Activated CD4-positive, alpha-beta T cell treated with anti-CD3 and anti-CD28 coated beads, Interleukin-2, amount 50 U/mL, for 1 hour (primary cell): ENCODE results near the gene RAD51B.

ENCODE experiments used
- DNase-seq: peaks from one replicate; pipeline ENCODE4 v3.0.0-alpha.2; 2020

RAD51B gene

DNA sequence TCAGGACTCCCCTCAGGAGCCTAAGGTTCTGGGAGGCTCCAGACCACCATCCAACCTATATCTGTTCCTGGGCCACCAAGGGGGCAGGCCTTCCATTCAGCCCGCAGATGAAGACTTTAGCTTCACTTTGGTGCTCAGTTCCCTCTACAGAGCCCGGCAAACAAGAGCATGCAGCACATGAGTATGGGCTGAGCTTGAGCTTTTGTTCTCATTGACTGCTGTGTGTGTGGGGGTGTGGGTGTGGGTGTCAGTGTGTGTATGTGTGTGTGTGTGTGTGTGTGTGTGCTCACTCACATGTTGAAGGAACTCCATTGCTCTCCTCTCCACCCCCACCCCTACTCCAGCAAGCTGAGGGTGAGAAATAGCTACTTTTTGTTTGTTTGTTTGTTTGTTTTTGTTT is 754.1 kb downstream of the RAD51B start:
- no peak for DNase-seq

DNA sequence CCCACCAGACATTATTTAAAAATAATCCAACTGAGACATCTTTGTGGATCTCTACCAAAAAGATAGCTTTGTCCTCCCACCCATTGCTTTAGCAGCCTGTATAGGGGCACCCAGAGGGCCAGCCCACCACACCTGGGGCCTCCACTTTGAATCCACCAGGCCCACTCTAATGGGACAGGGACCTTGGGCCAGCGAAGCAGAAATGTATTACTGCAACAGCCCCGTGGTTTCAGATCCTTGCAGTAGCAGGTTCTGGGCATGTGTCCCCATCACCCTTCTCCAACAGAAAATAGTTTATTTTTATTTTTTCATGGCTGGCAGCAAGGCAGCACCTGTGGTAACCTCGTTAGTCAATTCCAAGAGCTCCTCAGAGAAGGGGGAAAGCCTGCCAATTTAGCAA is 754.9 kb downstream of the RAD51B start:
- no peak for DNase-seq

DNA sequence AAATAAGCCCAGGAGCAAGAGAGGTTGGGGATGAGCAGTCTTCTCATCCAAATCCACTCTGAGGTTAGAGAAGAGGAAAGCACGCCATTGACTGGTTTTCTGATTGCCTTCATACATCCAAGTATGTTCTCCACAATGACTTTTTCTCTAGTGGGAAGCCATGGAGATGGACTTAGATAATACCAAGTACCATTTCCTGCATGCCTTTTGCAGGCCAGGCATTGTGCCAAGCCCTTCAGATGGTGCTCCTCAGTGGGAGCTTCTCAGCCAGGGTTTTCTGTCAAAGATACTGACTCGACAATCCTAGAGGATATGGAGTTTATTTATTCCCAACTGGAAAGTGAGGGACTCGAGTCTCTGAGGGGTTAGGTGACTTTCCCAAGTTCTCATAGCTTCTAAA is 755.3 kb downstream of the RAD51B start:
- DNase-seq, result no peak

DNA sequence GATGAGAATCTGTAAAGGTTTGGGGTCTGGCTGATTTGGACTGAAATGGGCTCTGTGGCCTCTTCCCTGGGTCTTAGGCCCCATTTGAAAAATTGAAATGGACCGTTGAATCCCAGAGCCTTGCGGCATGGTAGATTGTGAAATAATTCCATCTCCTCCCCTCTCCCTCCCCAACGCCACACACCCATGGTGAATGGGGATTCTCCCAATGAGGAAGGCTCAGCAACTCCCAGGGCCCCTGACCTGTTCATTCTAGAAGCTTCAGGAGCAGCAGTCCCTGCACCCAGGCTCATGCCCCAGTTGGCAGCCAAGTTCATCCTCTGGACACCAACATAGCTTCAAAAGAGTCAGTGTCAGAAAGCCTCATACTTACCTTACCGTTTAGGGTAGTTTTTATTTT is 755.8 kb downstream of the RAD51B start:
- DNase-seq, result no peak

DNA sequence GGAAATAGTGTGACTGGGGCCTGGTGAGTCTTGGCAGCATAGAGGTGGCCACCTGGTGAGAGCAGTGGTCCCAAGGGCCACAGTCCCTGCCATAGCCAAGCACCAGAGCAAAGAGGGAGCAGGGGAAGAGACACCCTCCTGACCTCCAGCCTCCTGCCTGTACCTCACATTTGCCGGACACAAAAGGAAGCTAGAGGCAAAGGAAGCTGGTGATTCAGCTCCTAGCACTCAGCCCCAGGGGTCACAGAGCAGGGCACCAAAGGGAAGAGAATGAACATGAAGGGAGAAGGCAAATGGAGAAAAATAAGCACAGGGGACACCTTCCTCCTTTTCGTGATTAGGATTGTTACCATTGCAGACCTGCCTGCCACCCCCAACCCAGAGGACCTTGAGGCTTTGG is 756.5 kb downstream of the RAD51B start:
- DNase-seq, result no peak

DNA sequence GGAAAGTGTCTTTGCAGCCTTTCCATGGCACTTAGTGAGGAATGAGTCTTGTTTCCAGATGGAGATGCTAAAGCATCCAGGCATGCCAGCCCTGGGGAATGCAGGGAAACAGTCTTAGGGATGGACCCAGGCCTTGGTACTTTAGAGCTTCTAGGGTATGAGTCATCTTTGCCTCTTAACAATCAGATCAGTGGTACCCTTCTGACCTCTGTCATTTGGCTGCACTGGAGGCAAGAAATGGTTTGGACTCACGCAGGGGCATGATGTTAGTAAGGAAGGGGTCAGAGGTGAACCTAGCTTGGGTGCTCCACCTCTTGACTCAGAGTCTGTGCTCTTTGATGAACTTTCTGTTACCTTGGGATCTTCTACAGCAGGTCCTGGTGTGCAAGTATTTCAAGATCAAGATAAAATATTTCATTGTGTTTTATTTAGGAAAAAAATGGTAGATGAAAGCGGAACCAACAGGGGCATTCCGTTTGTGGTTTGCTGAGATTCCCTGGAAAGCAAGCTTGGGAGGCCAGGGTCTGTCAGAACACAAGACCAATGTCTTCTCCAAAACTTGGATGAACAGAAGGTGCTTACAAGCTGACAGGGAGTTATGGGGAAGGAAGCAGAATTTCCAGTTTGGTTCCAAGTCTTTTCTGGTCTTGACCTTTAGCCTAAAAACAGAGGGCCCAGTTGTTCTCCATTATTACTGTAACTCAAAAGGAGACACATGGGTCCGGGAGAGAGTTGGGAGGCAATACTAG is 757.1 kb downstream of the RAD51B start:
- no peak for DNase-seq

DNA sequence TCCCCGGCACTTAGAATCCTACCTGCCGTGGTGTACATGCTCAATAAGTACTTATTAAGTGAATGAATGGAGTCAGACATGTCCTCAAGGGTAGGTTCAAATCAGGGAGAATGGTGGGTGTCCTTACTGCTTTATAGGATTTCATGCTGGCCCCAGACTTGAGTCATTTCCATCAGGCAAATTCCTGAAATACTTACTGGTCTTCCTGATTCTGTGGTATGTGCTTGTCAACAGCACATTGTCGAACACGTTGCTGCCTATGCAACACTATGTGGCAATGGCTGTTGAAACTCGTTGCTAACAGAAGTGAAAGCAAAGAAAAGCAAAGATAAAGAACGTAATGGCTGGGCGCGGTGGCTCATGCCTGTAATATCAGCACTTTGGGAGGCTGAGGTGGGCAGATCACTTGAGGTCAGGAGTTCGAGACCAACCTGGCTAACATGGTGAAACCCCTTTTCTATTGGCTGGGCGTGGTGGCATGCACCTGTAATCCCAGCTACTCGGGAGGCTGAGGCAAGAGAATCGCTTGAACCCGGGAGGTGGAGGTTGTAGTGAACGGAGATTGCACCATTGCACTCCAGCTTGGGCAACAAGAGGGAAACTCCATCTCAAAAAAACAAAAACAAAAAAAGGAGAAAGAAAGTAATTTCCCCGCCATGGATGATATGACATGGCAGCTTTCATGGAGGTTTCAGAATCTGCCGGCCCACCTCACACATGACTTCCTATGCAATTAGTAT is 758.4 kb downstream of the RAD51B start:
- no peak for DNase-seq

DNA sequence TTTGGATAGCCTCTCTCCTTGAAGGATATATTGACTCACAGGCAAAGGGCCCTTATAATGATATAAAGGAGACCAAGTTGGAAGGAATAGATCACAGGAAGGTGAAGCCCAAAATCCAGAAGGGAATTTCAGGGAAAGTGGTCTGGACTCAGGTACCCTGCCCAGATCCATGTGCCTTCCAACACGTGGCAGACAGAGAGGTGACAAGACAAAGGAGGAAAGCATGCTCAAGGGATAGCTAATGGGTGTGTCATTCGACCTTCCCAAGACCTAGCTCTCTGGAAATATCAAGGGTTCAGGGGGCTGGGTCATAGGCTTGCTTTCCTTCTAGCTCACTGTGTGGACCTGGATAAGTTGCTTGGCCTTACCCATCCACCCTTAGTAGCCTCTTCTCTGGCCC is 759.0 kb downstream of the RAD51B start:
- DNase-seq, result no peak

DNA sequence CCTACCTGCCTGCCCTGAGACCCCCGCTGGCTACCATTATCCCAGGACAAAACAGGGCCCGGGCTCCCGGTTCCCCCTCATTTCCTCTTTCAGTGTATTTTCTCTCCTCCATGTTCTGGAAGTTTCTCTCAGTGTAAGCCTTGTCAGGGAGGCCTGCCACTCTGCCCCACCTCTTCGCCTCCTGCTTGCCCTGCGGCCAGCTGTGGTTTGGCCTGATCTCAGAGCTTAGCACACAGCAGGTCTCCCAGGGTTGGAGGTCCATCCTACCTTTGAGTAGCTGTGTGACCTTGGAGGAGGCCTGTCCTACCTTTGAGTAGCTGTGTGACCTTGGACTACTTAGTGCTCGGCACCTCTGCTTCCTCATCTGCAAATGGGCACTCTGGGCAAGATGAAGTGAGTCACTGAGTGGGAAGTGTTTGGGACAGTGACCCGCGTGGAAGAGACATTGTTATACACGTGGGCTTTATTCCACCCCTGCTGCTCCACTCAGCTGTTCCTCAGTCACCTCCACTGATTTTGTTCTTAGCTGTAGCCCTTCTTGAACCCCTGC is 760.6 kb downstream of the RAD51B start:
- DNase-seq, result no peak

DNA sequence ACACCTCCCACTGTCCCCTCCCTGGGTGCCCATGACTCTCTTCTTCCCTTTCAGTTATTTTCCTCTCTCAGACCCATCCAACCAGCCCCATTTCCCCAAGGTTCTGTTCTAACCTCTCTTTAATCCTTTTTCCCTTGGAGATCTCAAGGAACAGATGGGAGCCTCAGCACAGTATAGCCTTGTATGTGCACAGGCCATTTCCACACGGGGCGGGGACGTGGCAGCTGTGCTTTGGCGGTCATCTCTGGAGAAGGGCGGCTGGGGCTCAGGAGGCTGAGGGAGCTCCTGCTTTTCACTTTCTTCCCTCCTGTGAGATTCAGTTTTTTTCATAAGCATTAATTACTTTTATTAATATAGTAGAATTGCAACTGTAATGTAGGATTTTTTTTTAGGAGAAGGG is 761.1 kb downstream of the RAD51B start:
- no peak for DNase-seq

DNA sequence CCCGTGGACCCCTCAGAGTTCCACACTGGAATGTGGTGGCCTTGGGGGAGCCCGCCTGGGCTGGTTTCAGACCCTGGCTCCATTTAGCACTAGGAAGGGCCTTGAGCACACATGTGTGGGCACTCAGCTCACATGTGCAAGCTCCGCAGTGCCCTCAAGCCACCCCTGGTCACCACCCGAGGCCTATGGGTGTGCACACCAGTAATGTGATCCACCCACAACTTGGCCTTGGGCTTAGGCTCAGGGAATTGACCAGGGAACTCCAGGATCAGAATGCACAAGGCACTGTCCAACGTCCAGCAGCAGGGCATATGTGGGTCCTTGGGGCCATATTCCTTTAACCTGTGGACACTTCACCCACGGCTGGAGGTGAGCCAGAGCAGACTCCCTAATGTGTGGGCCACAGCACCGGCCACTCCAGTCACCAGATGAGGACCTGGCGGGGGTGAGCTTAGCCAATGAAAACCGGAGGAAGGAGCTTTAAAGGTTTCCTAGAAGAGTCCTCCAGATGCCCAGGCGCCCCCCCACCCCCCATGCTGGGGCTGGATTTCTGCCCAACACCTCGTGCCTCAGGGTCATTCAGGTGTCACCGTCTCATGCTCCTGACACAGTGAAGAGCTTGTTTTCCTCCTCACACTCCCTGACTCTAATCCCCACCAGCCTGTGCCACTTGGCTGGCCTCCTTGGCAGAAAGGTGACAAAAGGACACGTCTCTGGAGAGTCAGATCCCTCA is 764.1 kb downstream of the RAD51B start:
- DNase-seq, result no peak

DNA sequence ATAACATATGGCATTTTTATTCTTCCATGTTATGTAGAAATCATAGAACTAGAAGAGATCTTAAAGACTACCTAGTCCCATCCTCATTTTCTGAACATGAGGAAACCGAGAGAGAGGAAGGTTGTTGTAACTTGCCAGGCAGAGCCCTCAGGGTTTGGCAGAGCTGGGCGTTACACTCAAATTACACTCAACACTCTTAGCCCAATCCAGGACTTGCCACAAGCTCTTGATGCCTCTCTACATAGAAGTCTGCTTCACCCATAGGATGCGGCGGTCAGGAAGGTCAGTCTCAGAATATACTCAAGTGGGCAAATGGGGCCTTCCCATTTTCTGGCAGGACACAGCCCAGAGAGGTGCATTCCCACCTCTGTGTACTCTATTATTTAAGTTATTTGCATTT is 765.2 kb downstream of the RAD51B start:
- no peak for DNase-seq

DNA sequence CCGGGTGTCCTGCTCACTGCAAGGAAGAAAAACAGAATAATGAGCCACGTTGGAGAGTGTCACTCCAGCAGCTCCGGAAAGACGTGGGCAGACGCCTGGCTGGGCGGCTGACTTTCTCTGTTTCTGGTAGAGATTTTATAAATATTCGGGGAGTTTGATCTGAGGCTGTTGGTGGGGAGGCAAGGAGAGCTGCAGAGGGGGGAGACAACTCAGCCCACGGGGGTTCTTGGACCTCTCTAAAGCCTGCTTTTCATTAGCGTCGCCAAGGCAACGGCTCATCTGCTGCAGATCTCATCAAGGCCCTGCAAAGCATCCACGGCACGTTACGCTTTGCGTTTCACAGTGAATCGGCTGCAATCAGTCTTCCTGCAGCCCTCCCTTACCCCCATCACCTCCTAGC is 766.1 kb downstream of the RAD51B start:
- no peak for DNase-seq

DNA sequence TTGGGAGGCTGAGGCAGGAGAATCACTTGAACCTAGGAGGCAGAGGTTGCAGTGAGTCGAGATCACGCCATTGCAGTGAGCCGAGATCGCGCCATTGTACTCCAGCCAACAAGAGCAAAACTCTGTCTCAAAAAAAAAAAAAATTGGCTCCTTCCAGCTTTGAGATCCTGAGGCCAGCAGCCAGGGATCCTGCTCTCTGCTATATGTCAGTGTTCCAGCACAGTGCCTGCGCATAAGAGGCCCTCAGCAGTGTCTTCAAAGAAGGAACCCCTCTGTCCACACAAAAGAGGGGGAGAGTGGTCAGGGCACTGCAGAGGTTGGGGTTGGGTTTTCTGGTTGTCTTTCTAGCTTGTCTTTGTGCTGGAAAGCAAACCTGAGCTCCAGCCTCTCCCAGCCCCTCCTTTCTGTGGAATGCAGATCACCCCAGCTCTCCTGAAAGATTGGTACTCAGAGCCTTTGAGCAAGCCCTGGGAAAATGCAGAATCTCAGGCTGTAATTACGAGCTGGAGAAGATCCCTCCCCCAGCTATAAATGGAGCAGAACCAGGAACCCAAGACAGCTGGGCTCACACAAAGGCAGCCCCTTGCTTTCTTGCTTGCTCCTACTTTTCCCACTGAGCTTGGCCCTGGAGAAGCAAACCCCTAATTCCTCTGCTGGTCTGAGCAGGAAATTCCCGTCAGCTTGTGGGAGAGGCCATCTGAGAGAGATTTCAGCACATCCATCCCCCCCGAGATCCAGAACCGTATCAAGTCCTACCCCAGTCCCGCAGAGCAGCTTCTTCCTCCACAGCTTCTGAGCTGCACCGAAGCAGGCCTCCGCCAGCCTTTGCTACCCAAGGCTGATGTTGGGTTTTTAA is 767.5 kb downstream of the RAD51B start:
- DNase-seq, result no peak

DNA sequence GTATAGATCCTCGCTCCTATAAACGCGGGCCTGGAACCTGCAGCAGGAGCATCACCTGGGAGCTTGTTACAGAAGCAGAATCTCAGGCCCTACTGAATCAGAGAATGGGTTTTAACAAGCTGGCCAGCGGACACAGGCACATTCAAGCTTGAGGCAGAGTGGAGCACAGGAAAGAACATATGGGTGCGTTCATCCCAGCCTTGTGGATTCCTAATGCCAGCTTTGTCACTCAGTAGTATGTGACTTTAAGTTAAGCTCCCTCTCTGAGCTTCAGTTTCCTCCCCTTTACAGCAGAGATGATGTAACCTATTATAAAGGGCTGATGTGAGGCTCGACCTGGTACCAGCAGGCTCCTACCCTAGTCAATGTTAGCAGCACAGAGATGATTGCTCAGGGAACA is 768.4 kb downstream of the RAD51B start:
- no peak for DNase-seq

DNA sequence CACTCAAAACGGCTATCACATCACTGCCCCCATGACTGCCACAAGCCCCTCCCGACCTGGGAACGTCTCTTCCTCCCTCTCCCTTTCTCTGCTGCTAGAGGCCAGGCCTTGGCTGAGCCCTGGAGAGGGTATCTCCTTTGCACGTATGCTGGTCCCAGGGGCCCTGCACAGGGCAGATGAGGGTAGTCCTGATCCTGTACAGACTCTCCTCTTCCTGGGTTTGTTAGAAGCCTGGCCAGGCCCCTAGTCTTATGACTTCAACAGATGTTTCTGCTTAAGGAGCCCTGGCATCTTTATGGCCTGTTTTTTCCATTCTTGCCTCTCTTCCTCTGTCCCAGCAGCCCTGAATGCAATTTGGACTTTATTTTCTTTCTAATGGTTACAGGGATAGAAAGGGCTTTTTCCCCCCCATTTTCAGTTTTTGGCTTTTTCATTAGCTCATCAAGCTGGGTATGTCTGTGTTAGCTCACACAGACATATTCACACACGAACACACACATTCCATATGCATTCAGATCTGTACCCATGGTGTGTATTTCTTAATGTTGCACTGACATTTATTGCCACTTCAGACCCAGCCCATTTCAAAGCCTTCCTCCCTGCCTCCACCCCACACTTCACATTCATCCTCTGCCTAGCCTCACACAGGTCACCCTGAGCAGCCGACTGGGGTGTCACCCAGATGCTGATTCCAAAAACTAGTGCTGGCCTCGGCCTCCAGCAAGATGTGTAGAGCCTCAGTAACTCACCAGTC is 770.0 kb downstream of the RAD51B start:
- no peak for DNase-seq

DNA sequence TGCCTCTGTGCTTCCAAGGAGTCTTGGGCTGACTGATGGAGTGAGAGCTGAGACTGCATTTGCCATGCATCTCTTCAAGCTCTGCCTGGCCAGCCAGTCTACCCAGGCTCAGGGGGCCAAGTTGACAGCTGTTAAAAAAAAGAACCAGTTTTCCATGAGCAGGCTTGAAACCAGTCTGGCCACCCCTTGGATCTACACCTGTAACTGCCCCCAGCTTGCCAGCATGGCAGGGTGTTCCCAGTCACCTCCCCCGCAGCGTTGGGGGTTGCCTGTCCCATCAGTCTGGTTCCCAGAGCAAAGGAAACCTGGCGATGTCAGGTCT is 770.6 kb downstream of the RAD51B start:
- no peak for DNase-seq

DNA sequence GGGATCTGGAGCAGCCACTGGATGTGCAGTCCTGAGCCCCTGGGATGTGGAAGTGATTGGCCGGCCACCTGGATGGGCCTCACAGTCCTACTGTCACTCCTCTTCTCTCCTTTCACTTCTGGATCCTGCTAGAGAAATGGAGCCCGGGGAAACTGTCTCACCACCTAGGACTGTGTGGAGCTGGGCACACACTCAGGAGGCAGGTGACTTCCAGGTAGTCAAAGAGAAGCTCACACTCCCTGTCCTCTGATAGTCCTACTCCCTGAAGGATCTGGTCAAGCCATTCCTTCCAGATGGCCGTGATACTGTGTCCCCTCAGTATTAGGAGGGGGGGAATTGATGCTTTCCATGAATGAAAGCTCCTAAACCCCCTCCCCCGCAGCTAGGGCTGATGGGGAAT is 772.2 kb downstream of the RAD51B start:
- DNase-seq, result no peak

DNA sequence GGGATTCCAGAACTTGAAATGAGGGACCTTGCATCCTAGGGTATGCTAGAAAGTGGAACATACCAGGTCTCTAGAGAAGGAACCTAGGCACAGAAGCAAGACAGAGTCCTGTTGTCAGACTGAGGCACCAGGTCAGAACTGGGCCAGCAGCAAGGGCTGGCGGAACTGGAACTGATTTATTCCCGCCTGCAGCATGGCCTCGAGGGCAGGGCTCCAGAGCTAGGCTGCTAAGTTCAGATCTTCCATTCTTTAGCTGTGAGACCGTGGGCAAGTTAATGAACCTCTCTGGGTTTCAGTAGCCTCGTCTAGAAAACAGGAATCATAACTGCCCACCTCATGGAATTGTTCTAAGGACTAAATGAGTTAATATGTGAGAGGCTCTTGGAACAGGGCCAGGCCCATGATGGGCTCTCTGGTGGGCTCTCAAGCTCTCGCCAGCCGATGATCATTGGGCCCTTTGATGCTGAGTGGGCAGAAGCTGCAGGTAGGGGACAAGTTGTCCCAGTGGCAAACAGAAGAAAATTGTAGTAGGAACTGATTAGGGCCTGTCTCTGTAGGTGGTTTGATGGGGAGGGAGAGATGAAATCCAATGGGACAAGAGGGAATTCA is 773.5 kb downstream of the RAD51B start:
- no peak for DNase-seq

DNA sequence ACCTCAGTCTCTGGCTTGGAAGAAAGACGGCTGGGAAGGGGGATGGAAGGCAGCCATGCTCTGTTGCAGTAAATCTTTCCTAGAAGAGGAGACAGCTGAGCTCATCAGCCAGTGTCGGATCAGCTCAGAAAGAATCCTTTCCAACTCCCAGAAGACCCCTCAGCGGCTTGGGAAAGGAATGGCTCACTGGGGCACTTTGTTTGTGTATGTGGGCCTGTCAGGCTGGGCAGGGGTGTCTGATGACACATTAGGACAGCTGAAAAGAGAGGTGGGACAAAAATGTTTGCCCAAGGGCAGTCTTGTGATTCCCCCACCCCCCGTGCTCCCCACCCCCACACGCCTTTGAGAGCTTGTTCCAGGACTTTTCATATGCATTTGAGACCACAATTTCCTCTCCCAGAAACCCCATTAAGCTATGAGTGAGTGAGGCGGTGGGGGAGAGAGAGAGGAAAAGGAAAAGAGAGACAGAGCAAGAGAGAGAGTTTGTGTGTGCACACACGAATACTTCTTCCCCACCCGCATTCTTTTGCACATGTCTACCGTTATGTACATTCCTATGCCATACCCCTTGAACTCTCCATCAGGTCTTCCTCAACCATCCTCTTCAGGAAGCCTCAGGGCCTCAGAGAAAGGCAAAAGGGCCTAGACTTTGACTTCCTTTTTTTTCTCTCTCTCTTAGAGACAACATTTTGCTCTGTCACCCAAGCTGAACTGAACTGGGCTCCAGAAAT is 774.4 kb downstream of the RAD51B start:
- DNase-seq, result no peak
